HUDEP-2 (cell line): ENCODE measurements around the gene HPGDS.

ENCODE experiments used
- DNase-seq, 76 experiments: peaks; one replicate each; lab custom pipeline; 2025; ENCODE audit not compliant: unreplicated experiment in 76 of 76; lab: John Stamatoyannopoulos, UW

Gene HPGDS

DNA sequence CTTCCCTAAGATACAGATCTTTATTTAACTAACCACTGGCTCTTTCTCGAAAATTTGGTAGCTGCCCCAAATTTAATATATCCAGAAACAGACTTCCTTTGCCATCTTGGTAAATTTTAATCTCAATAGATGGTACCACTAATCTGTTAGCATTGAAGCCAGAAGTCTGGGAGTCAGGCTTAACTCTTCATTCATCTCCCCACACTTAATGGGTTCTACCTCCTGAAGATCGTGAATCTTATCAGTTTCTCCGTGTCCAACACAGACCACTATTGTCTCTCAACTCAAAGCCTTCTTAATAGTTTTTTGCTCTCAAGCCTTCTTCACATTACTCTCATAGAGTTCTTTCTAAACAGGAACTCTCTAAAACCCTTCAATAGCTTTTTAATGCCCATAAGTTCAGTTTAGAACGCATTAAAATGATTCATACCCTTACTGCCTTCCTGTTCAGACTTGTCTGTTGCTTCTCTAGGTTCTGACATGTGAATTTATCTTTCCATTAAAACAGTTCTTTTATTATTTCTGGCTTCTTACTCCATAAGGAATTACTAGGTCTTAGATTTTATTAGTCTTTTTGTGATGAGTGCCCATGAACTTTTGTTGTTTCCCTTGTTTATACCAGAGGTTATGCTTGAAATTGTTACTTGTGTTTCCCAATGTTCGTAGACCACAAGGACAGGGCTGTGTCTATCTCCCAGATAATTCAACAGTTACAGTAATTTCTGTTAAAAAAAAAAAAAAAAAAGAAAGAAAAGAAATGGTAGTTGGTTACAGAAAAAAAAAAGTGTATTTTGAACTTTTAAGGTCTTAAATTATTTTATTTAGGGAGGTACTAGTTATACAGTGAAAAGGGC is 80.2 kb downstream of the HPGDS start:
- DNase-seq, result no peak

DNA sequence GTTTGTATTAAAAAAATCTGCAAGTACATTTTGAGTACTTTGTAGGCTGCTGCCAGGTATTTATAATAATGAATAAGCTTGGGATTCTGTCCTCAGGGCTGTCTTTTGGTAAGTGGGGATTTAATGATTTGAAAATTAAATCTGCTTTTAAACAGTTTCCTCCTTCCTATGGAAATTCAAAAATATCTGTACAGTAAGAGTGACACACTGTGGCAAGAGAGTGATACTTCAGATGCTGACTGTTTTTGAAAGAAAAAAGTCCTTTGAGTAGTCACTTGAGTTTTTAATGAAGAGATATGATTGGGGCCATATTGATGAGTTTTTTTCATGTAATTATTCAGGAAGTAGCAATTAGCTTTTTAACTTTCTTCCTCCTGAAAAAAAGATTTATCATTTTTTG is 85.8 kb downstream of the HPGDS start:
- DNase-seq, result peak in 2 of 76 experiments; percentile 9 to 17

DNA sequence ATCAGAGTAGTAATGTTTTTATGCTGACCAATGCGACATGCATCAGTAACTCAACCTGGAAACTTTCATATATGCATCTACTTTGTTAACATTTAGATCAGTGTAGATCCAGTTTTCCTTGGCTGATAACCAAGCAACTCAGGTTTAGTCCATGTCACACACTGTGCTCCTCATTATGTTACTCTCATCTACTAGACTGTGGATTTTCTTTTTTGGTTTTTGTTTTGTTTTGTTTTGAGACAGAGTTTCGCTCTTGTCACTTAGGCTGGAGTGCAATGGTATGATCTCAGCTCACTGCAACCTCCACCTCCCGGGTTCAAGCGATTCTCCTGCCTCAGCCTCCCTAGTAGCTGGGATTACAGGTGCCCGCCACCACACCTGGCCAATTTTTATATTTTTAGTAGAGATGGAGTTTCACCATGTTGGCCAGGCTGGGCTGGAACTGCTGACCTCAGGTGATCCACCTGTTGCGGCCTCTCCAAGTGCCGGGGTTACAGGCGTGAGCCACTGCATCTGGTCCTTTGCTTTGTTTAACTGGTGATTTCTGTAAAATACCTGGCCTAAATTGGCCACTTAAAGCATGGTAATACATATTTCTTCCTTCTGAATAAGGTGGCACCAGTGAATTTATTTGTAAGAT is 86.4 kb downstream of the HPGDS start:
- no peak for DNase-seq

DNA sequence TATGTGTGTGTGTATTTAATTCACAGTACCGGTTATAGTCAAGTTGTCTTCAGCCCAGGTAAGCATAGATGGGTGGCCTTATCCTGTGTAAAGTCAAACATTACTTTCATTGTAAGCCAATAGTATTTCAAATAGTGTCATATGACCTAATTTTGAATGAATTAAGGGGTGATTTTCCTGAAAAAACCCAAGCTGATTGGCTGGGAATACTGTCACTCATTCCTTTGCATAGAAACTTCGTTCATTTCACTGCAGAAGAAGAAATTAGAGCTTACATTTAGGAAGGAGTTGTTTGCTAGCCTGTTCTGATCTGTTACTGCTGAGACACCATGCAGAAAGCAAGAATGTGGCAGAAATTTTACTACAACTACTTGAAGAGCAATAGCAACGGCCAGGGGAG is 89.6 kb downstream of the HPGDS start:
- no peak for DNase-seq

DNA sequence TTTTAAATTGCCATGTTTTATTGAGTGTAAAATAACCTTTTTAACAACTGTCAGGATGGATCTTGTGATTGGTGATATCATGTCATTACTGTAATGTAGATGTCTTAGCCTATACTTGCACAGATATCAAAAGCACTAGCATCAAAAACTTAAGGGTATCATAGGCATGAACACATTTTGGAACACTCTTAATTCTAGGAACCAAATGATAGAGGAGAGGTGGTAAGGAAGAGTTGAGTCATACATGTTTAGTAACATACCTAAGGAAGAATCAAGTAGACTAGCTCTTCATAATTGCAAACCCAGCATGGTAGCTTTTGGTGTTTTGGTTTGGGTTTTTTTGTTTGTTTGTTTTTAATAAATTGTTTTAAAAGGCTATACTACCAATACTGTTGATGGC is 91.5 kb downstream of the HPGDS start:
- DNase-seq, result no peak
